ENCODE data around the gene LIN7C. TPM values are rescaled to one million over a fixed set of nuclear protein-coding genes. Genes with fewer than 3 reads are reported as not detected.

The LIN7C gene
- total and polyA plus RNA-seq, 2 of the 13 experiments (the other 11 are each of a cell fraction or from before 2014, with no cell fraction given) = 14.8 to 37.2 TPM

DNA sequence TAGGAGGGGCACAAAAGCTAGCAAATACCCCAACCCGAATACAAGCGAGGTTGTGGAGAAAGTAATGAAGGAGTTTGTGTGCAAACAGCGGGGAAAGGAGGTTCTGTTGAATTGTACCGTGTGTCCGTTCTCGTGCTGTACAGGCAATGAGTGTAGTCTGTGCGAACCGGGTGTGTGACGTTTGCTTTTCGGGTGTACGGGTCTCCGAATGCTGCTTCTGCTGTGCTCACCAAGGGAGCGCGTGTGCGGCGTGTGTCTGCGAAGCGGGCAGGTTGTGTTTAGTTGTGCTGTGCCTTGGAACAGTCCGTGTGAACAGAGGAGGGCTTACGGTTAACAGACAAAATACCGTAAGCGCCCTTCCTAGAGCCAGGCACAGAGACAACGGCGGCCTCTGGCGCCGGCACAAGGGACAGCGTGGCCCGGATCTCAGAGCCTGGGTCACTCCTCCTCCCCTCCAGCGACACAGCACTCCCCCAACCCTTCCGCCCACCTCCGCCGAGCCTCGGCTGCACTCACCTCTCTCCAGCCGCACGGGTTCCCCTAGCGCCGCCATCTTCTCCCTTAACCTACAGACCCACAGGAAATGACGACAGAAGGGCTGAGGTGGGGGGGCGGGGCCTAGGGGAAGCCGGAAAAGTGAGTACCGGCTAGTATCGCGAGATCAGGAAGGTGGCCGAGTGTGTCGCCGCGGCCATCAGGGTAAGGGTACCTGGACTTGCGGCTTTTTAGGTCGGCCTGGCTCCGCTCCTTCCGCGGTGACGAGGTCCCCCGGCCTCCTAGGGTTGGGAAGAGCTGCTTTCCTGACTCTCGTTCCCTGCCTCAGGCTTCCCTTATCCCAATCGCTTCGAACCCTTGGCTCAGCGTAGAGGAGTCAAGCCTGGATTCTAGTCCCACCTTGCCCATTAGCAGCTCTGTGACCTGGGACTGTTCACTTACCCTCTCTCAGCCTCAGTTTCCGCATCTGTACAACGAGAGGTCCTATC is at the start of gene LIN7C (continued):
- TF ChIP-seq FOXM1 (CRISPR knock-in tag; IDR thresholded peaks at IDR 0.05) = no peak
- no peak for TF ChIP-seq SP5 (CRISPR knock-in tag; IDR thresholded peaks at IDR 0.05; ENCODE audit: borderline replicate concordance, low read depth)
- TF ChIP-seq CHD2 (IDR thresholded peaks at IDR 0.05; ENCODE audit: low read depth, low read length) = peak; percentile 97
- no peak for TF ChIP-seq FLYWCH1 (CRISPR knock-in tag; IDR thresholded peaks at IDR 0.05)
- TF ChIP-seq, protein P1, sequence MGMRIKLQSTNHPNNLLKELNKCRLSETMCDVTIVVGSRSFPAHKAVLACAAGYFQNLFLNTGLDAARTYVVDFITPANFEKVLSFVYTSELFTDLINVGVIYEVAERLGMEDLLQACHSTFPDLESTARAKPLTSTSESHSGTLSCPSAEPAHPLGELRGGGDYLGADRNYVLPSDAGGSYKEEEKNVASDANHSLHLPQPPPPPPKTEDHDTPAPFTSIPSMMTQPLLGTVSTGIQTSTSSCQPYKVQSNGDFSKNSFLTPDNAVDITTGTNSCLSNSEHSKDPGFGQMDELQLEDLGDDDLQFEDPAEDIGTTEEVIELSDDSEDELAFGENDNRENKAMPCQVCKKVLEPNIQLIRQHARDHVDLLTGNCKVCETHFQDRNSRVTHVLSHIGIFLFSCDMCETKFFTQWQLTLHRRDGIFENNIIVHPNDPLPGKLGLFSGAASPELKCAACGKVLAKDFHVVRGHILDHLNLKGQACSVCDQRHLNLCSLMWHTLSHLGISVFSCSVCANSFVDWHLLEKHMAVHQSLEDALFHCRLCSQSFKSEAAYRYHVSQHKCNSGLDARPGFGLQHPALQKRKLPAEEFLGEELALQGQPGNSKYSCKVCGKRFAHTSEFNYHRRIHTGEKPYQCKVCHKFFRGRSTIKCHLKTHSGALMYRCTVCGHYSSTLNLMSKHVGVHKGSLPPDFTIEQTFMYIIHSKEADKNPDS (CRISPR knock-in tag; IDR thresholded peaks at IDR 0.05) = no peak
- no peak for TF ChIP-seq MAZ (IDR thresholded peaks at IDR 0.05; ENCODE audit: borderline replicate concordance, low read depth, low read length)
- peak; percentile 73; the same call in 1 of the 2 replicates for TF ChIP-seq MAZ (CRISPR knock-in tag; IDR thresholded peaks at IDR 0.05; ENCODE audit: low read depth)
- TF ChIP-seq, protein P2, sequence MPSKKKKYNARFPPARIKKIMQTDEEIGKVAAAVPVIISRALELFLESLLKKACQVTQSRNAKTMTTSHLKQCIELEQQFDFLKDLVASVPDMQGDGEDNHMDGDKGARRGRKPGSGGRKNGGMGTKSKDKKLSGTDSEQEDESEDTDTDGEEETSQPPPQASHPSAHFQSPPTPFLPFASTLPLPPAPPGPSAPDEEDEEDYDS (CRISPR knock-in tag; IDR thresholded peaks at IDR 0.05) = peak; percentile 90
- TF ChIP-seq RFXANK (CRISPR knock-in tag; IDR thresholded peaks at IDR 0.05) = peak; percentile 77
- no peak for TF ChIP-seq ZKSCAN1 (IDR thresholded peaks at IDR 0.05; ENCODE audit: low read length)
- TF ChIP-seq RFX3 (CRISPR knock-in tag; IDR thresholded peaks at IDR 0.05) = no peak
- TF ChIP-seq ZNF572 (CRISPR knock-in tag; IDR thresholded peaks at IDR 0.05) = no peak
- TF ChIP-seq HMG20A (CRISPR knock-in tag; IDR thresholded peaks at IDR 0.05; ENCODE audit: borderline replicate concordance) = no peak
- peak; percentile 72 for TF ChIP-seq DR1 (CRISPR knock-in tag; IDR thresholded peaks at IDR 0.05)
- TF ChIP-seq IRX3 (CRISPR knock-in tag; IDR thresholded peaks at IDR 0.05; ENCODE audit: borderline replicate concordance, low read depth) = no peak; the same call in none of the 2 replicates
- TF ChIP-seq ZSCAN21 (CRISPR knock-in tag; IDR thresholded peaks at IDR 0.05; ENCODE audit: borderline replicate concordance) = peak; percentile 74
- 0 out of 2 replicates have a peak, but pooled peaks have one; percentile 82 for TF ChIP-seq SNAPC2 (CRISPR knock-in tag; IDR thresholded peaks at IDR 0.05)
- no peak for TF ChIP-seq JUND (CRISPR knock-in tag; IDR thresholded peaks at IDR 0.05)
- TF ChIP-seq RXRA (CRISPR knock-in tag; IDR thresholded peaks at IDR 0.05) = peak; percentile 50; the same call in 1 of the 2 replicates
- no peak for TF ChIP-seq PAF1 (CRISPR knock-in tag; IDR thresholded peaks at IDR 0.05)
- TF ChIP-seq UBTF (CRISPR knock-in tag; IDR thresholded peaks at IDR 0.05) = peak; percentile 63
- TF ChIP-seq, protein P3, sequence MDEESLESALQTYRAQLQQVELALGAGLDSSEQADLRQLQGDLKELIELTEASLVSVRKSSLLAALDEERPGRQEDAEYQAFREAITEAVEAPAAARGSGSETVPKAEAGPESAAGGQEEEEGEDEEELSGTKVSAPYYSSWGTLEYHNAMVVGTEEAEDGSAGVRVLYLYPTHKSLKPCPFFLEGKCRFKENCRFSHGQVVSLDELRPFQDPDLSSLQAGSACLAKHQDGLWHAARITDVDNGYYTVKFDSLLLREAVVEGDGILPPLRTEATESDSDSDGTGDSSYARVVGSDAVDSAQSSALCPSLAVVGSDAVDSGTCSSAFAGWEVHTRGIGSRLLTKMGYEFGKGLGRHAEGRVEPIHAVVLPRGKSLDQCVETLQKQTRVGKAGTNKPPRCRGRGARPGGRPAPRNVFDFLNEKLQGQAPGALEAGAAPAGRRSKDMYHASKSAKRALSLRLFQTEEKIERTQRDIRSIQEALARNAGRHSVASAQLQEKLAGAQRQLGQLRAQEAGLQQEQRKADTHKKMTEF (CRISPR knock-in tag; IDR thresholded peaks at IDR 0.05) = peak; percentile 72; the same call in 1 of the 2 replicates
- no peak; the same call in 1 of the 2 replicates for TF ChIP-seq RAD21 (CRISPR knock-in tag; IDR thresholded peaks at IDR 0.05)
- no peak for TF ChIP-seq MTA1 (CRISPR knock-in tag; IDR thresholded peaks at IDR 0.05; ENCODE audit: borderline replicate concordance)
- TF ChIP-seq ZNF333 (CRISPR knock-in tag; IDR thresholded peaks at IDR 0.05; ENCODE audit: borderline replicate concordance) = no peak
